ENCODE results near the gene OR4K1.

DNA sequence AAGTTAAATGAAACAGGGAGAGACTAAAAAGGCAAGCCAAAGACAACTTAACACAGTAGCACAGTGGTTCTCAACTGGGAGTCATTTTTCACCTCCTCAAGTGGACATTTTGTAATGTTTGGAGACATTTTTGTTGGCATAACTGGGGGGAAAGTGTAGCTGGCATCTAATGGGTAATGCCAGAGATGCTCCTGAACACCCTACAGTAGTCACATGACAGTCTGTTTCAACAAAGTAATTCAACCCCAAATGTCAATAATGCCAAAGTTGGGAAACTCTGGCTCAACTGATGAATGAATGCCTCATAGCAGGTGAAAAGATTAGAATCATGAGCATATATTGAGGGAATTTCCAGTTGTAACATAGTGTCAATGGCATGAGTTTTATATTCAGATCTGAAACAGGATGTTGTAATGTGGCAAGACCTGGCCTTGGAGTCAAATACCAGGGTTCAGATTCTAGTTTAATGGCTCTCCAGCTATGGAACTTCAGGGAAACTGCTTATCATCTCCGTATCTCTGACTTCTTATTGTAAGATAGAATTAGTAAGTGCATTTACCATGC lies 12.7 kb upstream of the OR4K1 start:
- TF ChIP-seq POLR2A (IDR thresholded peaks at IDR 0.05; ENCODE audit: low read depth, low read length) (no peak), POLR2AphosphoS5 (IDR thresholded peaks at IDR 0.05; ENCODE audit: low read depth, low read length) (no peak), TAF1 (IDR thresholded peaks at IDR 0.05; ENCODE audit: low read depth, low read length) (no peak), POU2F2 (IDR thresholded peaks at IDR 0.05; ENCODE audit: low read depth, low read length) (no peak), SPI1 (IDR thresholded peaks at IDR 0.05; ENCODE audit: low read depth, low read length) (no peak), PAX5 (IDR thresholded peaks at IDR 0.05; ENCODE audit: insufficient read depth, low read length, severe bottlenecking) (no peak)

Measured in GM12891 (cell line).